GM21737 (cell line): ENCODE data around the gene CFAP107.
"Not testable (repeated sequence)": the region's sequence is repeated elsewhere in the genome, so short reads cannot be mapped to it uniquely, and the experiment has no call there.

Experiments used
- ATAC-seq: cut with Tn5 transposase; IDR thresholded peaks from one replicate; pipeline ENCODE4 v1.9.1; 2021; ENCODE audit warnings: mild to moderate bottlenecking, moderate library complexity; ENCODE audit not compliant: unreplicated experiment

The CFAP107 gene

GRCh38 chr1:12745992-12746323 is at the start of gene CFAP107:
Gene CFAP107, plus strand, starts transcription at chr1:12746200. Its CDS starts 231 bp downstream, at chr1:12746431.
- no peak for ATAC-seq

- ATAC-seq = no peak
These were observed 49.3 kb upstream of the CFAP107 start for GRCh38 chr1:12696658-12697057.

GRCh38 chr1:12697397-12697796 is 48.6 kb upstream of the CFAP107 start:
- ATAC-seq = no peak

GRCh38 chr1:12703821-12704451 is 42.1 kb upstream of the CFAP107 start:
- ATAC-seq = no peak

DNA sequence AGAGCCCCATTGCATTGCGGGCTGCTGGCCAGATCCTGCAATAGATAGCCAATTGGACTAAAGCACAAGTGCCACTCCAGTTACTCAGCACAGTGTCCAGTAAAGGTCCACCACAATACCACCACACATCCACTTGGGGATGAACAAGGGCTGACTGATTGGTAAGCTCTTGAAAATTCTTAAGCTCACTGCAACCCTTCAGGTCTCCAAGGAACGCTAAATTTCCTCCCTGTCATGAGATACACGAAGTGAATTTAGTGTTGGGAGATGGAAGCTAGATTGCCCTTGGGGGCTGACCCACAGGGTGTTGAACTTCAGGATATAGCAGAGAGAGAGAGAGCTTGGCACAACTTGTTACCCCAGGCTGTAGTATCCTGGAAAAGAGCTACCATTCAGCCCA is 39.9 kb upstream of the CFAP107 start:
- no peak for ATAC-seq

DNA sequence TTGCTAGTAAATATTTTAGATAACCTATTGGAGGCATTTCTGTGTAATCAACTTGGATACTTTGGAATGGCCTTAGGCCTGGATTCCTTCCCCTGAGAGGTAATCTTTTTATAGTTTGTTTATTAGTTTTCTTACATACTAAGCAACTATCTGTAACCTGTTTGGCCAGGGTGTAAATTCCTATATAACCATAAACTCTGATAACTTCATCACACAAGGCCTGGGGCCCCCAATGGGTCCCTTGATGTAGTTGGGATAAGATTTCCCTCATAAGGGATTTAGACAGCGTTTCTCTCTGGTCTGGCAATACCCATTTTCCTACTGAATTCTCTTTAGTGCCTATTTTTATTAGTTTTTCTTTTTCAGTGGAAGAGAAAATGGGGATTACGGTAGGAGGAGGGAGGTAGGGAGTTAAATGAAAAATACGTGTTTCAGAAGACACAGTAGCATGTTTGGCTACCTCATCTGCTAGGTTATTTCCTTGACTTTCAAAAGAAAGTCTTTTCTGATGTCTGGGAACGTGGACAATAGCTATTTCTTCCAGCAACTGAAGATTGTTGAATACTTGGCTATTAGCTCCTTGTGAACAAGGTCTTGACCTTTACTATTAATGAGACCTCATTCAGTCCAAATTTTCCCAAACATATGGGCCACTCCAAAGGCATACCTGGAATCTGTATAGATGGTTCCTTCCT is 37.5 kb upstream of the CFAP107 start:
- ATAC-seq = no peak

DNA sequence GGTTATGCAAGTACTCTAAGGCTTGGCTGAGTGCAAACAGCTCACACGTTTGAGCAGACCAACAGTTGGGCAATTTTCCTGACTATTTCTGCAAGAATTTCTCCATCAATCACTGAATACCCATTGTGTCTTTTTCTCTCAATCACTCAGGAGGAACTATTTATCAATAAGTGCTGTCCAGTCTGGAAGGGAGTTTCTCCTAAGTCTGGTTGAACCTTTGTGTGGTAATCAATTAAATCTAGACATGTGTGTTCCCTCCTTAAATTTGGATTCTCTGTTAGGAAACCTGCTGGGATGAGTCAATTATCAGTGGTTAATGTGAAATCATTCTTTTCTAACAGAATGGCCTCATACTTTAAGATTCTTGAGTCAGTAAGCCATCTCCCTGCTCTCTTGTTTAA is 36.9 kb upstream of the CFAP107 start:
- no peak for ATAC-seq

- no peak for ATAC-seq
These were observed 36.3 kb upstream of the CFAP107 start for GRCh38 chr1:12709696-12710095.

DNA sequence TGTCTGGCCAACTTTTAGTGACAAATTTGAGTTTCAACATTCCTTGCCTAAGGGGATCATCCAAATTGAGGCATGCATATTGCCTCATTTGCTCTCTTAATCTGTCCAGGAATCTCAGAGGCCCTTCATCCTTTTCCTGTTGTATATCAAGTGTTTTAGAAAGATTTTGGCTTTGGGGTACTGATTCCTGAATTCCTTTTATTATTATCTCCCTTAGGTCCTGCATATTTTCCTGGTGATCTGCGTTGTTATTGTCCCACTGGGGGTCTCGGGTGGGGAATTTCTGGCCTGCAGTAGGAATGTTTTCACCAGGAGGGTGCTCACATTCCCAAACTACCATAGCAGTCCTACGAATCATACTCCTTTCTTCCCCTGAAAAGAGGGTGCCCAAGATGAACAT is 34.5 kb upstream of the CFAP107 start:
- no peak for ATAC-seq

GRCh38 chr1:12712076-12712475 is 33.9 kb upstream of the CFAP107 start:
- no peak for ATAC-seq

DNA sequence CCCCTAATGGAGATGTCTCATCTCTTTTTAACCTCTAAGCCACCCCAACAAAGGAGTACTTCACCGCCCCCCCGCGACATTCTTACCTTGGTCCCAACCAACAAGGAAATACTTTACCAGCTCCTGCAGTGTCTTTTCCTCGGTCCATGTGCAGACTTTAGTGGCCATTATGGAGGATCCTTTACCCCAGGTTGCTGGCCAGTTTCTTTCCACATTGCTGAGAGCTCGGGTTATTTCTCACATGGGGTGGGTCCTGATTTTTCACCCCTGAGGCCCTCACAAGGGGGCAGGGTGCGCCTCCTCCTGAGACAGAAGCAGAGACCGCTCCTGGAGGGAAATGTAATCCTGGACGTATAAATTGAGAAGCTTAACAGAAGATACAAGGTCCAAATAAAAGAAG is 33.1 kb upstream of the CFAP107 start:
- ATAC-seq = no peak

DNA sequence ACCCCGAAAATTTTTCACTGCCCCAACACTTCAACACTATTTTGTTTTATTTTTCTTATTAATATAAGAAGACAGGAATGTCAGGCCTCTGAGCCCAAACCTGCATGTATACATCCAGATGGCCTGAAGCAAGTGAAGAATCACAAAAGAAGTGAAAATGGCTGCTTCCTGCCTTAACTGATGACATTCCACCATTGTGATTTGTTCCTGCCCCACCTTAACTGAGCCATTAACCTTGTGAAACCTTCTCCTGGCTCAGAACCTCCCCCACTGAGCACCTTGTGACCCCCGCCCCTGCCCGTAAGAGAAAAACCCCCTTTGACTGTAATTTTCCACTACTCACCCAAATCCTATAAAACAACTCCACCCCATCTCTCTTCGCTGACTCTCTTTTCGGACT is 32.3 kb upstream of the CFAP107 start:
- ATAC-seq = not testable (repeated sequence)

DNA sequence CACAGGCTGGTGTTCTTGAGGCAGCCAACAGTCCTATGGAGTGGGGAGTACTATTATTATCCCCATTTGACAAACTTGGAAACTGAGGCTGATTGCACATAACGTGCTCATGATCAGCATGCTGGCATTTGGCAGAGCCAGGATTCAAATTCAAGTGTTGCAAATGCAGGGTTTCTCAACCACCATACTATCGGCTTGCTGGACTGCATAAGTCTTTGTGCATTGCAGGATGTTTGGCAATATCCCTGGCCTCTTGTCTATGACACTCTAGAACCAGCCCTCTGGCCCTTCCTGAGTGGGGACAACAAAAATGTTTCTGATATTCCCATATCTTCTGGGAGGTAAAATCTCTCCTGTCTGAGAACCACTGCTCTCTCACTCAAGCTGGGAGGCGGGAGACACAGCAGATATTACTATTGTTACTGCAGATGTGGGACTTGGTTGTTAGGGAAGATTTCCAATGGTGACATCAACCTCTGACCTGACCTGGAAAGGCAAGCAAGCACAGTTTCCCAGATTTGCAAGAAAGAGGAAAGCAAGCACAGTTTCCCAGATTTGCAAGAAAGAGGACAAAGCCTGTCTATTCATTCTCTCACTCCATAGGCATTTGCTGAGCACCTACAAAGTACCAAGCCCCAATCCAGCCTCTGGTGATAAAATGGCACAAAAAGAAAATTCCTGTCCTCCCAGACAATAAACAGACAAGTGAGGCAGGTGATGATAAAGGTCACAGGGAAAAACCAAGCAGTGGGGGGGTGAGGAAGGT is 31.1 kb upstream of the CFAP107 start:
- ATAC-seq = no peak

- no peak for ATAC-seq
These were observed 30.0 kb upstream of the CFAP107 start, which contains the start of gene AADACL3 for GRCh38 chr1:12715896-12716437. Gene AADACL3, plus strand, starts transcription at chr1:12716110. Its CDS starts 67 bp downstream, at chr1:12716177.

- no peak for ATAC-seq
These were observed 28.6 kb upstream of the CFAP107 start for GRCh38 chr1:12717301-12717838.

DNA sequence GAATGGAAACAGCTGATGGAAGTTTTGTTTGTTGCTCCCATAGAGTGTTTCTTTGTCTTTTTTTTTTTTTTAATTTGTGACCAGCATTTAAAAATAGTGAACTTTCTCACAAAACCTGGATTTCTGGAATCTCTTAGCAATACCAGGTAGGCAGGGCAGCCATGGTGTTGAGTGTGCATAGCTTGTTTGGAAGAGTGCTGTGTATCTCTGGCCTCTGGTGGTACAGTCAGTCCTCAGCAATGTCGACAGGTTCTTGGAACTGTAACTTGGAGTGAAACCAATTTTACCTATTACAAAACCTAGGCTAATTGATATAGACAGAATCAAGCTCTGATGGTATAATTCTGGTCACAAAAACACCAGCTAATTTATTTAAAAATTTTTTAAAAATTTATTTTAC is 23.4 kb upstream of the CFAP107 start:
- ATAC-seq = no peak

- ATAC-seq = no peak
These were observed 17.6 kb upstream of the CFAP107 start for GRCh38 chr1:12728391-12728790.

- ATAC-seq = no peak
These were observed 15.8 kb upstream of the CFAP107 start for GRCh38 chr1:12730156-12730555.

GRCh38 chr1:12731084-12731483 is 14.9 kb upstream of the CFAP107 start:
- not testable (repeated sequence) for ATAC-seq

DNA sequence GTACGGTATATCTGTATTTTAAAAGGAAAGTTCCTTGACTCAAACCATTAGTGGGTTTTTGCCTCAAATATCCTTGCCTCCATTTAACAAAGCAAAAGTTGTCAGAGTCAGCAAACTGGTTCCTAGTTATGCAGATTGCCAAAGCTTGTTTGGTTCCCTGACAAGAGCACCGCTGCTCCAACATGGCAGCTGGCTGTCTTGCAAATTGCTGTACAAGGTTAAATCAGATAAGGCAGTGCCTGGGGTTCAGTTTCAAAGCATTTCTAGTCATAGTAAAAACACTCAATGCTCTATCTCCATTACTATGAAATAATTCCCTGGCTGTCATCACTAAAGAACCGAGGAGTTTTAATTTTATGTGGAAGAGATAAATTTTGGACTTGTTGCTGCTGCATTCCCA is 11.3 kb upstream of the CFAP107 start:
- no peak for ATAC-seq

GRCh38 chr1:12738934-12739333 is 7.1 kb upstream of the CFAP107 start:
- ATAC-seq = no peak
